ENCODE results near the gene SSC5D. TPM values are rescaled to one million over a fixed set of nuclear protein-coding genes. Genes with fewer than 3 reads are reported as not detected.

The SSC5D gene
- total and polyA plus RNA-seq, 10 of the 15 experiments (the other 5 are each of a cell fraction or from before 2014, with no cell fraction given): 0.03 to 0.13 (median 0.05) TPM; not detected in 4

GRCh38 chr19:55474269-55475265 lies 13.7 kb upstream of the SSC5D start:
- SMC1A ChIA-PET (ENCODE audit: uncharacterized antibody, unreplicated experiment): no interaction called here
- Histone ChIP-seq H3K4me2 (ENCODE audit: control insufficient read depth, insufficient read depth) (no peak overlapping the region), H3K4me1 (ENCODE audit: control insufficient read depth, insufficient read depth, low read length) (peaks cover 18% of the 10 kb centered on the region), H4K20me1 (ENCODE audit: control insufficient read depth, insufficient read depth) (no peaks in the 10 kb centered on the region), H3K9me3 (replicated peaks; ENCODE audit: control insufficient read depth, insufficient read depth, low read length) (no peaks in the 10 kb centered on the region), H3K36me3 (ENCODE audit: control insufficient read depth in 2 of 2, insufficient read depth in 2 of 2, low read length in 1 of 2) (no peaks in the 10 kb centered on the region), H3K9ac (ENCODE audit: control insufficient read depth, insufficient read depth, low read length) (no peak overlapping the region), H3K4me3 (no peak overlapping the region), H2AFZ (ENCODE audit: control insufficient read depth, low read depth, low read length) (no peak overlapping the region), H3K27ac (ENCODE audit: control insufficient read depth, insufficient read depth) (no peak overlapping the region), H3K79me2 (ENCODE audit: control insufficient read depth, insufficient read depth, low read length) (peaks cover 6% of the 10 kb centered on the region), H3K27me3 (replicated peaks in 1 of 2; ENCODE audit: control insufficient read depth in 2 of 2, insufficient read depth in 2 of 2, low read length in 1 of 2) (no peaks in the 10 kb centered on the region)
- intact Hi-C loops (cut with micrococcal nuclease; ENCODE audit: unreplicated experiment) (no loop called here), in situ Hi-C loops (cut with MboI) (no loop called here)
- FAIRE-seq: no peak
- TF ChIP-seq EED (IDR thresholded peaks at IDR 0.05; ENCODE audit: low read depth) (no peak), MTA2 (IDR thresholded peaks at IDR 0.05; ENCODE audit: low read depth) (no peak), JUNB (IDR thresholded peaks at IDR 0.05) (no peak), IKZF1 (conservative IDR thresholded peaks at IDR 0.05) (no peak), SIN3A (IDR thresholded peaks at IDR 0.05; ENCODE audit: low read depth, low read length) (no peak), DPF2 (IDR thresholded peaks at IDR 0.05) (no peak), TARDBP (IDR thresholded peaks at IDR 0.05; ENCODE audit: borderline replicate concordance) (no peak), ZNF687 (IDR thresholded peaks at IDR 0.05) (no peak), FOXM1 (IDR thresholded peaks at IDR 0.05; ENCODE audit: low read depth, low read length) (no peak), SREBF1 (IDR thresholded peaks at IDR 0.05; ENCODE audit: low read length) (no peak), CHD4 (IDR thresholded peaks at IDR 0.05) (no peak), ZBED1 (IDR thresholded peaks at IDR 0.05; ENCODE audit: borderline replicate concordance) (no peak), SUZ12 (IDR thresholded peaks at IDR 0.05; ENCODE audit: unreplicated experiment) (no peak), ZBTB11 (CRISPR knock-in tag; IDR thresholded peaks at IDR 0.05) (no peak), PAX8 (IDR thresholded peaks at IDR 0.05) (no peak), ZZZ3 (IDR thresholded peaks at IDR 0.05; ENCODE audit: control insufficient read depth, insufficient read length, low read depth) (no peak), CEBPB (IDR thresholded peaks at IDR 0.05; ENCODE audit: borderline replicate concordance in 1 of 2, low read depth in 2 of 2, low read length in 2 of 2) (no peak), EGR1 (IDR thresholded peaks at IDR 0.05; ENCODE audit: borderline replicate concordance in 1 of 2, low read depth in 2 of 2, low read length in 2 of 2) (no peak)
- no TSS peak for BruUV-seq (replicated peaks)
- 86% methylated on average over 19 of the region's 19 CpGs for WGBS (ENCODE audit: insufficient coverage, insufficient replicate concordance, low lambda C conversion rate, missing lambda C conversion rate)
- ATAC-seq: no peak
- RAD21 ChIA-PET (ENCODE audit: unreplicated experiment): no interaction called here
- CTCF ChIA-PET: interaction anchor here (0.7 to 2.7 kb wide), 5 partner anchors 12 to 157 kb away, joined by 3 to 15 read pairs (median 3); partner anchors contain the start of gene ISOC2
- DNase-seq (ENCODE audit: low read depth, low spot score): no peak
- POLR2A ChIA-PET: interaction anchor here (0.6 to 2.4 kb wide), 2 partner anchors 8 to 132 kb away, joined by 4 to 8 read pairs; no protein-coding TSS in a partner anchor

Measured in GM12878 (cell line).